ENCODE measurements around the gene PLEKHA7.

PLEKHA7 gene

GRCh38 chr11:16784097-16784496 is 230.1 kb downstream of the PLEKHA7 start:
- DNase-seq = no peak

GRCh38 chr11:16783321-16783801 is 230.9 kb downstream of the PLEKHA7 start:
- no peak for DNase-seq

GRCh38 chr11:16781936-16782919 is 232.0 kb downstream of the PLEKHA7 start:
- no peak for DNase-seq

GRCh38 chr11:16780698-16781550 is 233.3 kb downstream of the PLEKHA7 start:
- no peak for DNase-seq

GRCh38 chr11:16780146-16780545 is 234.1 kb downstream of the PLEKHA7 start:
- DNase-seq = no peak

- DNase-seq = no peak
Observed at GRCh38 chr11:16779436-16779835, 234.8 kb downstream of the PLEKHA7 start.

GRCh38 chr11:16778876-16779275 is 235.3 kb downstream of the PLEKHA7 start:
- no peak for DNase-seq

- DNase-seq = no peak
Observed at GRCh38 chr11:16778286-16778685, 235.9 kb downstream of the PLEKHA7 start.

GRCh38 chr11:16777613-16777975 is 236.6 kb downstream of the PLEKHA7 start:
- no peak for DNase-seq

GRCh38 chr11:16776711-16777612 is 237.3 kb downstream of the PLEKHA7 start:
- DNase-seq = no peak

GRCh38 chr11:16775614-16776283 is 238.5 kb downstream of the PLEKHA7 start:
- no peak for DNase-seq

GRCh38 chr11:16774936-16775613 is 239.1 kb downstream of the PLEKHA7 start:
- DNase-seq = no peak

- DNase-seq = no peak
Observed at GRCh38 chr11:16773981-16774935, 240.0 kb downstream of the PLEKHA7 start.

GRCh38 chr11:16772141-16772512 is 242.1 kb downstream of the PLEKHA7 start:
- no peak for DNase-seq

GRCh38 chr11:16771350-16772140 is 242.7 kb downstream of the PLEKHA7 start:
- DNase-seq = no peak

- DNase-seq = no peak
Observed at GRCh38 chr11:16770016-16770415, 244.2 kb downstream of the PLEKHA7 start.

GRCh38 chr11:16769386-16769785 is 244.8 kb downstream of the PLEKHA7 start:
- DNase-seq = no peak

- no peak for DNase-seq
Observed at GRCh38 chr11:16767957-16768356, 246.3 kb downstream of the PLEKHA7 start.

GRCh38 chr11:16767137-16767536 is 247.1 kb downstream of the PLEKHA7 start:
- no peak for DNase-seq

Measured in activated CD4-positive, alpha-beta T cell treated with anti-CD3 and anti-CD28 coated beads for 4 hours (primary cell).